ENCODE measurements around the gene ATP2B2.

GRCh38 chr3:10328460-10329071 is 176.8 kb downstream of the ATP2B2 start:
- TF ChIP-seq POLR2A (IDR thresholded peaks at IDR 0.05) (no peak), CTCF (IDR thresholded peaks at IDR 0.05) (no peak)
